GM18867 (cell line): ENCODE measurements around the gene GARIN5A.
A peak's percentile ranks its signal among the peaks of the same experiment; 100 is the strongest.
"Not testable (repeated sequence)": the region's sequence is repeated elsewhere in the genome, so short reads cannot be mapped to it uniquely, and the experiment has no call there.

Experiments
- ATAC-seq: cut with Tn5 transposase; IDR thresholded peaks from one replicate; pipeline ENCODE4 v1.9.1; 2021; ENCODE audit warnings: mild to moderate bottlenecking, moderate library complexity; ENCODE audit not compliant: unreplicated experiment

Gene GARIN5A

DNA sequence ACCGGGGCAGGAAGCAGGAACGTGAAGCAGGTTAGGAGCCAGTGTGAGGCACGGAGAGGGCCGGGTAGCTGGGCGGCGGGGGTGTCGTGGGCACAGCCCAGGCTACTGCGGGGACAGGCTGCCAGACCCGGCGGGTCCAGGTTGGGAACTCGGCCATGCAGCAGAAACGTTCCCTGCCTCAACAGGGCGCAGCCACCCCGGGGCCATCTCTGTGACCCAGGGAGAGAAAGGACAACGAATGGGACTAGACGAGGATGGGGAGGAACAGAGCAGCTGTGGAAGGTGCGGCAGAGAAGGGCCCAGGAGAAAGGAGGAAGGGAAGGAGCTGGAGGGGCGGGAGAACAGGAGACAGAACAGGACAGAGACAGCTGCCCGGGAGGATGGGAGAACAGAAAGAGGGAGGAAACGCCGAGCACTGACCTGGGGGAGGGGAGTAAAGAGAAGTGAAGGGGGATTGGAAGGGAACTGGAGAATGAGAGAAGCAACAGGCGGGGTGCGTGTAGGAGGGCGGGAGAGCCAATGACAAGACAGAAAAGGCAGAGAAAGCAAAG lies 12.9 kb upstream of the GARIN5A start:
- ATAC-seq: no peak

DNA sequence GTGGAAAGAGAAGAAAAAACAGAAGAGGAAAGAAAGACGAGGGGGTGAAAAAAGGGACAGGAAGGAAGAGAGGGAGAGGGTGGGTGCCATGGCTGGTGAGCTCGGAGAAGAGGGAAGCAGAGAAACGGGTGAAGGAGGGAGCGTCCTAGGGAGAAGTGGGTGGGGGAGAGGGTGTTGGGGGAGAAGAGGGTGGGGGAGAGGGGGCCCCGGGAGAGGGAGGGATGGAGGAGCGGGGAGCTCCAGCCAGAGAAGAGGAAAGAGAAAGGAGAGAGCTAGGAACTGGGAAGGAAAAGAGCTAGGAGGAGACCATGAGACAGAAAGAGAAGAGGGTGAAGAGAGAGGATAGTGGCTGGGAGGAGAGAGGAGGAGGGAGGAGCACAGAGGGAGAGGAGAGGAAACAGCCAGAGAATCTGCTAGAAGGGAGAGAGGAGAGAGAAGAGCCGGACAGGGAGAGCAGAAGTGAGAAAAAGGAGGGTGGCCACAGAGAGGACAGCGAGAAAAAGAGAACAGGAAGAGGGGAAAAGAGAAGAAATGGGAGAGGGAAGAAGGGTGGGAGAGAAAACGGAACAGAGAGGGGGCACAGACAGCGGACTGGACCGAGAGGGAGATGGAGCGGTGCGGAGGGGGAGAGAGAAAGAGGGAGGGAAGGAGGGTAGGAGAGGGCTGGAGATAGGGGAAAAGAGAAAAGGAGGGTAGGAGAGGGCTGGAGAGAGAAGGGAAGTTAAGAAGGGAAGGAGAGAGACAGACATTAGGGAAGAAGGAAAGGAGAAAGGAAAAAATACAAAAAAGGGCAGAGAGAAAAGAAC lies 11.9 kb upstream of the GARIN5A start:
- ATAC-seq: no peak

DNA sequence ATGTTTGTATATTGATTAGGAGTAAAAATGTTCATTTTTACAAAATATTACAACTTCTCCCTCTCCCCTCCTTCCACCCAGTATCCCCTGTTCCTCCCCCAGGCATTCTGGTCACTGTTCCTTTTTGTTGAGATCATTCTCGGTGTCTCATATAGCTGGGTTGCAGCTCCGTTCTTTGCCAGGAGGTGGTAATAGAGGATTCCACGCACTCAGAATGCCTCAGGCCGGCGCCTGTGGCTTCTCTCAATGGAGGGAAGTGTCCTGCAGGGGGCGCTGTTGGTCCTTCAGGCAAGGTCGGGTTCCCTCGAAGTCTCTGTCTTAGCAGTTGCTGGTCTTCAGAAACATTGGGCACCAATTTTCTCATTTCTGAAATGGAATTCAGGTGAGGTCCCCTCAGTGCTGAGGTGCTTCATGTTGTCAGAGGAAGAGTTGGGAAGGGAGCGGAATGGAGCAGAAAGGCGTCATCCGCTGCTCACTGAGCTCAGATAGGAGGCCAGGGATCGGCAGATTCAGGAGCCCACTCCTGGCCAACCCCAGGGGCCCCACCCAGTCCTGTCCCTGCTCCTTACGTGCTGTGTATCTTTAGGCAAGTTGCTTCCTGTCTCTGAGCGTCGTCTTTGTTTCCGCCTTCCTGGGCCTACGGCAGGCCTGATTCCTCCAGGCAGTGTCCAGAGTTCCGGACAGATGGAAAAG lies 10.3 kb upstream of the GARIN5A start:
- ATAC-seq: no peak

DNA sequence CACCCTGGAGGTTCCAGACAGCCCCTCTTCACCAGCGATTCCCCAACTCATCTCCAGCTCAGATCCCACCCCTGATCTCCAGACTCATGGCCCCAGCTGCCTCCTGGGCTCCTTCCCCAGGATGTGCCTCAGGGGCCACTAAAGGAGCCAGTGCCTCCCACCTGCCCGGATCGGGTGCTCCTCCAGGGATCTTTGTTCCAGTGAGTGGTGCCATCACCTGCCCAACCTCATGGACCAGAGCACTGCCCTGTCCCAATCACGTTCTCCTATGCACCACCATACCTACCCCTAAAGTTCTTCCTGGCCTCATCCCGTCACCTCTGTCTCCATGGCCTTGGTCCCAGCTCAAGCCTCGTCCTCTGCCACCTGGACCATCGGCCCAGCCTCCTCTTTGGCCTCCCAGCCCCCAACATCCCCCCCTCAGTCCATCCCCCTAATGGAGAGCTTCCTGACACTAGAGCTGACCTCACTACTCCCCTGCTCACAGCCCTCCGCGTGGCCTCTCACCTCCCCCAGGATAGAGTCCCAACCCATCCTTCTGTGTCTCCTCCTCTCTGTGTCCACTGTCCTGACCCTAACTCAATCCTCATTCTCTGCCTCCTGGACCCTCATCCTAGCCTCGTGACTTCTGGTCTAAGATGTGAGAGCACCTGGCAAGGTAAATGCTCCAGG lies 8.8 kb upstream of the GARIN5A start:
- ATAC-seq: no peak

DNA sequence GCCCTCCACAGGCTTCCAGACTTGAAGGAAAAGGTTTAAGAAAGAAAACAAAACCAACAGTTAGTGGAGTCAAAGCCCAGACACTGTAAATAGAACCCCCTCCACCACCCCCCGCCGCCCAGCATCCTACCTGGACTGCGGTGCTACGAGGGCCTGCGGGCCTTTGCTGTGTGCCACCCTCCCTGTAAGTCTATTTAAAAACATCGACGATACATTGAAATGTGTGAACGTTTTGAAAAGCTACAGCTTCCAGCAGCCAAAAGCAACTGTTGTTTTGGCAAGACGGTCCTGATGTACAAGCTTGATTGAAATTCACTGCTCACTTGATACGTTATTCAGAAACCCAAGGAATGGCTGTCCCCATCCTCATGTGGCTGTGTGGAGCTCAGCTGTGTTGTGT lies 6.3 kb upstream of the GARIN5A start:
- ATAC-seq: no peak

DNA sequence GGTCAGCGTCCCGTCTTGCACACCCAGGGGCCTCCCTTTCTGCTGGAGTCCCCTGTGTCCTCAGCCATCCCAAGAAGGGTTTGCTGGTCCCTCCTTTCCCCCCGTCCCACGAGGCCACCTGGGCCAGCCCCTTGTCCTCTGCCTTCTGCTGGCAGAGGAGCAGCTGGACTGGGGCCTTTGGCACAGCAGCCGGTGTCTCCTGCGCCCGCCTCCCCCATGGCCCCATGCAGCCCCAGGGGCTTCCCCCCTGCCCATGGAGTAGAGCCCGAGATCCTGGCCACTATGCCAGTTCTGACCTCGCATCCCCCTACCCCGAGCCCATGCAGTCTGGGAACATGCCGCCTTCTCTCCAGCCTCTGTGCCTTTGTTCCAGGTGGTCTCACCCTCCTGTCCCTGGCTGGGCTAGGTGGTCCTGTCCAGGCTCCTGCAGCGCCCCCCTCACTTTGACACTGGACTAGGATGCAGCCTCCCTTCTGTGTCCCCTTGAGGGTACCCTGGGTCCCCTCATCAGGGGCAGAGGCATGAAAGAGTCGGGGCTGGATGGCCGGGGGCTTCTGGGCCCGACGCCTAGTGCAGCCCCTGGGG lies 5.7 kb upstream of the GARIN5A start:
- ATAC-seq: no peak

DNA sequence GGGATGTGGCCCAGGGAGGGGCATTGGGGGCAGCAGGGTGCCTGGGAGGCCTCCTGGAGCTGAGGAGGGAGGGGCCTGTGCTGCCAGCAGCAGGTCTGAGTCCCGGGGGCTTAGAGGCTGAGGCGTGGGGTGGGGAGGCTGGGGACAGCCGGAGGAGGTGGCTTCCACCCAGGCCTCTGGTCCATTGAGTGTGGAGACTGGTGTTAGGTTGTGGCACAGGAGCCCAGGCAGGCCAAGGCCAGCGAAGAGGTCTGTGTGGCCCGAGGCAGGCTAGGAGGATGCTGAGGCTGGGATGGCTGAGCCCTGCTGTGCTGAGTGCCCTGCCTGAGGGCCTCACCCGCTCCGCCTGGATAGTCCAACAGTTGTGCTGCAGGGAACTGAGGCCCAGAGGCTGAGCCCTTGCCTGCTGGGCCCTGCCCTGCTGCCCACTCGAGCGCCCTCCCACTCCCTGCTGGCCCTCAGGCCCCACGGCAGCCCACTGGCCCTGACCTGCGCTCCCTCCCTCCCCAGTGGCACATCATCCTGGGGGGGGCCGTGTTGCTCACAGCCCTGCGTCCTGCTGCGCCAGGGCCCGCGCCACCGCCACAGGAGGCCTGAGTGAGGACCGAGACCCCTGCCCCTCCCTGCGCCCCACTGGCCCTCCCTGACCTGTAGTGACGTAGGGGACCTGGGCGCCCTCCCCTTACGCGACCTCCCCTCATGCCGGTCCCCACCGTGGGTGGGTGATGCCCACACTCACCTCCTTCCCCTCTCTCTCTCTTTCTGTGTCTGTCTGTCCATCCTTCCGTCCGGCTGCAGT lies 4.9 kb upstream of the GARIN5A start:
- no peak for ATAC-seq

DNA sequence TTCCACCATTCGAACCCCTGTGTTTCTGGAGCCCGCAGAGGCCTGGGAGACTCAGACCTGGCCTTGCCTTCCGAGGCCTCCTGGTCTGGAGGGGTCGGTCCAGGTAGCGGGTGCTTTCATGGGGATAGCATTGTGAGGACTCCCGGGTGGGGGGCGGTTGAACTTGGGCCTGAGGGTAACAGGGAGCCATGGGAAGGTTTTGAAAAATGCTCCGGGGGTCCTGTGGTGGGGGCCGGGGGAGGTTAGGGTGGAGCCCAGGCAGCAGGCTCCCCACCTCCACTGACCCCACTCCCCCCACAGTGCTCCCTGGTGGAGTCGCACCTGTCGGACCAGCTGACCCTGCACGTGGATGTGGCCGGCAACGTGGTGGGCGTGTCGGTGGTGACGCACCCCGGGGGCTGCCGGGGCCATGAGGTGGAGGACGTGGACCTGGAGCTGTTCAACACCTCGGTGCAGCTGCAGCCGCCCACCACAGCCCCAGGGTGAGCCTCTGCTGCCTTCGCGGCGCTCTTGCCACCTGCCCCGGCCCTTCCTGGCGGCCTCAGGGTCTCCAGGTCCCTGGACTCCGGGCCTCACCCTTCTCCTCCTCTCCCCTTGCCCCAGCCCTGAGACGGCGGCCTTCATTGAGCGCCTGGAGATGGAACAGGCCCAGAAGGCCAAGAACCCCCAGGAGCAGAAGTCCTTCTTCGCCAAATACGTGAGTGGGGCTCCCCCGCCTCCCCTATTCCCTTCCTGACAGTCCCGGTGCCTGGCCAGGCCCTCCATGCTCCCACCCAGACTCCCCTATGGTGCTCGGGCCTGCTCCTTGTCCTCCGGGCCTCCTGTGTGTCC lies 3.8 kb upstream of the GARIN5A start:
- no peak for ATAC-seq

DNA sequence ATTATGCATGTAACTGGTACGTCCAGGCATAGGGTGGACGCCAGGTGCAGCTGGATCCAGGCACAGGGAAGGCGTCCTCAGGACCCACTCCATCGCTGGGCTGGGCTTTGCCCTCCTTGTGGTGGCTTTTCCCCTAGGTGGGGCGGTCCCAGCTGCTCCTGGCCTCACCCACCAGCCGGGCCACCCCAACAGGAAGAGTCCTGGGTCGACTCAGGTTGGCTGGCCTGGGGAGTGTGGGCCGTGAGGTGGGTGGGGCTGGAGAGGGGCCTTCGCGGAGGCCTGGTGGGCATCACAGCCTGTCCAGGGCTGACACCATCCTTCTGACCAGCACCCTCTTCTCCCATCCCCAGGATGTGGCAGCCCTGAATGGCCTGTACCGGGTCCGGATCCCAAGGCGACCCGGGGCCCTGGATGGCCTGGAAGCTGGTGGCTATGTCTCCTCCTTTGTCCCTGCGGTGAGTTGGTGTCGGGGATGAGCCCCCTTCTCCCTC lies 3.2 kb upstream of the GARIN5A start:
- no peak for ATAC-seq

DNA sequence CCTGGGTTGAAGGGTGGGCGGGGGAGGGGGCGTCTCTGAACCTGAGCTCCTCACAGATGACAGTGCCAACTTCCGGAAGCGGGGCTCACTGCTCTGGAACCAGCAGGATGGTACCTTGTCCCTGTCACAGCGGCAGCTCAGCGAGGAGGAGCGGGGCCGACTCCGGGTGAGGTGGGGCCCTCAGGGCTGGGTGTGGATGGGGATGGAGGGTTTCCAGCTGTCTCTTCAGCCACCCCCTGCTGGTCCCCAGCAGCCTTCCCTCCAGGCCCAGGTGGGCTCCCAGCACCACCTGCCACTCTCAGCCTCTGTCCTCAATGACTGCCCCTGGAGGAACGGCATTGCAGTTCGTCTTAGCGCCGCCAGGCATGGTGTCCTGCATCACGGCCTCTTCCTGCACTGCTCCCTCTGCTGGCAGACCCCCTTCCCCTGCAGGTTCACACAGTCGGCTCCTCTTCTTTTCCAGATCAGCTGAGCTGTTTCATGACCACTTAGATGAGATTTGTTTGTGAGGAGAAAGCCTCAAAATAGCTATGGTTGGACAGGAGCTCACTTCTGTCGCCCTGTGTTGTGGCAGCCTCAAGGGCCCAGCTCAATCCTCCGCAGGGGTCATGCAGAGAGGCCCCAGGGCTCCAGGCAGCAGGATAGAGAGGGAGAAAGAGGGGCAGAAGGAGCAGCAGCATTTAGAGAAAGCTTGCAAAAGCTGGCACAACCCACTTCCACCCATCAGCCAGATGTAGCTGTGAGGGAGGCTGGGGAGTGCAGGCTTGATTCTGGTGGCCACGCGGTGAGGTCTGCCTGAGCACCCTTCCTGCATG lies 2.5 kb upstream of the GARIN5A start:
- no peak for ATAC-seq

DNA sequence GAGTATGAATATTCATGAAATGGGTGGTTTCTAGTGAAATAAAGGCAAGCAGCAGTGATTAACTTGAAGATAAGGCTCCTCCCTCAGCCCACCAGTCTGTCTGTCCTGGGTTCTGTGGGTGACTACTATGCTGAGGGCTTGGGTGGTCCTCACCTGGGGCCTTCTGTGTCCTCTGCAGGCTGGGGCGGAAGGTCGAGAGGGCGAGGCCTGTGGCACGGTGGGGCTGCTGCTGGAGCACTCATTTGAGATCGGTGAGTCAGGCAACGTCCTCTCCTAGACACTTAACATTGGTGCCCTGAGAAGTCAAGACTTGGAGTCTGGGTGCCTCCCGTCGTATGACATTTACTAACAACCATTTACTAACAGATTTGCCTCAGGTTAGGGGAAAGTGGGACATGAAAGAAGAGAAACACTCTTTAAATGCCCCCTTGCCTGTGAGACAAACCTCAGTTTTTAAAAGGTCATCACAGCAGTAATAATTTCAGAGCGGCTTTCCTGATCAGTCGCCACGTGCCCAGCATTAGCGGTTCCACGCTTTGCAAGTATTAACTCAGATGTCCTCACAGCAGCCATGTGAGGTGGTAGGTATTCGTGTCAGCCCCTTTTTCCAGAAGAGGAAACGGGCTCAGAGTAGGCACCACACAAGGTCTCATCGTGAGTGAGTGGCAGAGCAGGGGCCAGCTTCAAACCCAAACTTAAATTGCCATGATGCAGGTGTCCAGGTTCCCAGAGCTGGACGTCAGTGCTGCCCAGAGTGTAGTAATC lies 1.3 kb upstream of the GARIN5A start:
- no peak for ATAC-seq

DNA sequence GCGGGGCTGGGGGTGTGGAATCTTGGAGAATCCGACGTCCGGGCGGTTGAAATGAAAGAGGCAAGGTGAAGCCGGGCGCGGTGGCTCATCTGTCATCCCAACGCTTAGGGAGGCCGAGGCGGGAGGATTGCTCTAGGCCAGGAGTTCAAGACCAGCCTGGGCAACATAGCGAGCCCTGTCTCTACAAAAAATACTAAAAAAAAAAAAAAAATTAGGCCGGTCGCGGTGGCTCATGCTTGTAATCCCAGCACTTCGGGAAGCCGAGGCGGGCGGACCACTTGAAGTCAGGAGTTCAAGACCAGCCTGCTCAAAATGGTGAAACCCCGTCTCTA lies 225 bp upstream of the GARIN5A start:
- no peak for ATAC-seq

DNA sequence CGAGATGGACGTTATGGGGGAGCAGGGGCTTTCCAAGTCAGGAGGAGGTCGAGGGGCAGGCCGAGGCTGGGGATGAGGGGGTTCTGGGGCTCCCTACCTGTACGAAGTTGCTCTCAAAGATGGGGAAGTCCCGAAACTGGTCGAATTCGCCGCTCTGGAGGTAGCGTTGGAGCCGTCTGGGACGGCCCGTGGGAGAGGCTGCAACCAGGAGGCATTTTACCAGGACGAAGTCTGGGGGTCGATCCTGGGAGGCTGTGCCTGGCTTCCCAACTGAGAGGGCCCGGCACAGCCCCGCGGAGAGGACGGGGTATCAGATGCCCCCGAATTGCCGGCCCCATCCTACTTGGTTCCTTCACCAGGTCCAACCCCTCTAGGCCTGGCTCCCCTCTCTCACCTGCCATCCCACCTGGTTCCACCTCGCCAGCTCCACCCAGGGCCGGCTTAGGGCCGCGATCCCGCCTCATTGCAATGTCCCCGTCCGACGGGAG lies 868 bp downstream of the GARIN5A start:
- ATAC-seq: peak; percentile 7

DNA sequence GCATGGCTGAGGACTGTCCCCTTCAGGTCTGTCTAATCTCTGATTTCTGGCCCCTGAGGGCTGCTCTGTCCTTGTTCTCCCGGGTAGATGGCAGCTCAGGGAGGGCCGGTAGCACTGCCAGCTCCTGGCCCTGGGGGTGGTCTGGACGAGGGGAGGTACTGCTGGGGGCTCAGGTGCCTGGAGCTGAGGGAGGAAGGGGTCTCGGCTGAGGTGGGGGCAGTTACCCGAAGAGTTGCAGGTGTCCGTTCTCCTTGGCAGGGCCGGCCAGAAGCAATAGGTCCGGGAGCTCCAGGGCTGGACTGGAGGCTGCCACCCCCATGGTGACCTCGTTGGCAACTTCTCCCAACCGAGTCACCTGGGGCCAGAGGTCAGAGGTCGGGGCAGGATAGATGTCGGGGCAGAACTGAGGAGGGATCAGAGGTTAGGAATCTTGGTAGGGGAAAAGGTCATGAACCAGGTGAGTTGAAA lies 1.5 kb downstream of the GARIN5A start:
- ATAC-seq: no peak

DNA sequence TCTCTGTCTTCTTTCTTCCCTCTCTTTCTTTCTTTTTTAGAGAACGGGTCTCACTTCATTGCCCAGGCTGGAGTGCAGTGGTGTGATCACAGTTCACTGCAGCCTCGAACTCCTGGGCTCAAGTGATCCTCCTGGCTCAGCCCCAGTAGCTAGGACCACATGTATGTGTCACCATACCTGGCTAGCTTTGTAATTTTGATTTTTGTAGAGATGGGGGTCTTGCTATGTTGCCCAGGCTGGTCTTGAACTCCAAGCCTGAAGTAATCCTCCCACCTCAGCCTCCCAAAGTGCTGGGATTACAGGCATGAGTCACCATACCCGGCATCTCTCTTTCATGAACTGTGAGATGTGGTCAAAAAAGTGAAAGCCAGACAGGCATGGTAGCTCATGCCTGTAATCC lies 3.3 kb downstream of the GARIN5A start:
- ATAC-seq: not testable (repeated sequence)

DNA sequence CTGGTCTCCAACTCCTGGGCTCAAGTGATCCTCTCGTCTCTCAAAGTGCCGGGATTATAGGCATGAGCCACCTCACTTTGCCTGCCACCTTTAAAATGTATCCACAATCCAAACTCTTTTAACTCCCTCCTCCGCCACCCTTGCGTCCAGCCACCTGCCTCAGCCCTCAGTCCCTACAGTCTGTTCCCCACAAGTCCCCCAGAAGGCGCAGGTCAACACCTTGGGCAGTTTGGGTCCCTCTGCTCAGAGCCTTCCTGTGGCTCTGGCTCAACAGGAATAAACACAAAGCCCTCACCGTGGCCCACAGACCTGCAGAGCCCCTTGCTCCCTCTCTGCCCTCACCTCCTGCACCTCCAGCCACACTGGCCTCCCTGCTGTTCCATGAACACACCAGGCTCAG lies 7.8 kb downstream of the GARIN5A start:
- ATAC-seq: no peak

DNA sequence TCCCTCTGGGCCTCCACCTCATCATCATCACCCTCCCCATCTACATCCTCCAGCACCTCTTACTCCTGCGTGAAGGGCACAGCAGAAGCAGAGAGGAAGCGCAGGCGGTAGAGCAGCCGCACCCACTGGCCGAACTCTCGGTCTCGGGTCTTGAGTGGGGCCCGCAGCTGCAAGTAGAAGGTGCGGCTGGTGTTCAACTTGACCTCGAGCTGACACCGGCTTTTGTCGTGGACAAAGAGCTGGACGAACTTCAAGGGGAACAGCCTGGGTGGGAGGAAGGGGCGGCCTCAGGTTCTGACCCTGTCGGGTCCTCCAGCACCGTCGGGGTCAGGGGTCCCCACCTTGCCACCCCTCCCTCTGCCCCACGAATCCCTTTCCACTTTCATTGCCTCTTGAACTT lies 9.1 kb downstream of the GARIN5A start:
- ATAC-seq: no peak

DNA sequence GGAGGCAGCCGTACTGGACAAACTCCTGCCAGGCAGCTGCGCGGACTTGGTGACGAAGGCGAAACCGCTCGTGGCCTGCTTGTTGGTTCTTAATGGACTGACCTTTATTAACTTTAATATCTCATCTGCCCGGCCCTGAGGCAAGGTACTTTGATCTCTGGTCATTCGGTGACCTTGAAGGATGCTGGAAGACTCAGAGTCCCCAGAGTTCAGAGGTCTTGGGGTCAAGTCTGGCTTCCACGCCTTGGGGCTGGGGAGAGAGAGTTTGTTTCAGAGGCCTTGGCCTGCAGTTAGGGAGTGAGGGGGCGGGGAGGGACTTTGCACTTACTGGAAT lies 10.0 kb downstream of the GARIN5A start:
- no peak for ATAC-seq
